Measurements from ENCODE around the gene PTPRR.

- TF ChIP-seq, protein P1, sequence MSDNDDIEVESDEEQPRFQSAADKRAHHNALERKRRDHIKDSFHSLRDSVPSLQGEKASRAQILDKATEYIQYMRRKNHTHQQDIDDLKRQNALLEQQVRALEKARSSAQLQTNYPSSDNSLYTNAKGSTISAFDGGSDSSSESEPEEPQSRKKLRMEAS (IDR thresholded peaks at IDR 0.05), result no peak
- TF ChIP-seq, protein P2, sequence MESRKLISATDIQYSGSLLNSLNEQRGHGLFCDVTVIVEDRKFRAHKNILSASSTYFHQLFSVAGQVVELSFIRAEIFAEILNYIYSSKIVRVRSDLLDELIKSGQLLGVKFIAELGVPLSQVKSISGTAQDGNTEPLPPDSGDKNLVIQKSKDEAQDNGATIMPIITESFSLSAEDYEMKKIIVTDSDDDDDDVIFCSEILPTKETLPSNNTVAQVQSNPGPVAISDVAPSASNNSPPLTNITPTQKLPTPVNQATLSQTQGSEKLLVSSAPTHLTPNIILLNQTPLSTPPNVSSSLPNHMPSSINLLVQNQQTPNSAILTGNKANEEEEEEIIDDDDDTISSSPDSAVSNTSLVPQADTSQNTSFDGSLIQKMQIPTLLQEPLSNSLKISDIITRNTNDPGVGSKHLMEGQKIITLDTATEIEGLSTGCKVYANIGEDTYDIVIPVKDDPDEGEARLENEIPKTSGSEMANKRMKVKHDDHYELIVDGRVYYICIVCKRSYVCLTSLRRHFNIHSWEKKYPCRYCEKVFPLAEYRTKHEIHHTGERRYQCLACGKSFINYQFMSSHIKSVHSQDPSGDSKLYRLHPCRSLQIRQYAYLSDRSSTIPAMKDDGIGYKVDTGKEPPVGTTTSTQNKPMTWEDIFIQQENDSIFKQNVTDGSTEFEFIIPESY (IDR thresholded peaks at IDR 0.05), result no peak
- TF ChIP-seq, protein P3, sequence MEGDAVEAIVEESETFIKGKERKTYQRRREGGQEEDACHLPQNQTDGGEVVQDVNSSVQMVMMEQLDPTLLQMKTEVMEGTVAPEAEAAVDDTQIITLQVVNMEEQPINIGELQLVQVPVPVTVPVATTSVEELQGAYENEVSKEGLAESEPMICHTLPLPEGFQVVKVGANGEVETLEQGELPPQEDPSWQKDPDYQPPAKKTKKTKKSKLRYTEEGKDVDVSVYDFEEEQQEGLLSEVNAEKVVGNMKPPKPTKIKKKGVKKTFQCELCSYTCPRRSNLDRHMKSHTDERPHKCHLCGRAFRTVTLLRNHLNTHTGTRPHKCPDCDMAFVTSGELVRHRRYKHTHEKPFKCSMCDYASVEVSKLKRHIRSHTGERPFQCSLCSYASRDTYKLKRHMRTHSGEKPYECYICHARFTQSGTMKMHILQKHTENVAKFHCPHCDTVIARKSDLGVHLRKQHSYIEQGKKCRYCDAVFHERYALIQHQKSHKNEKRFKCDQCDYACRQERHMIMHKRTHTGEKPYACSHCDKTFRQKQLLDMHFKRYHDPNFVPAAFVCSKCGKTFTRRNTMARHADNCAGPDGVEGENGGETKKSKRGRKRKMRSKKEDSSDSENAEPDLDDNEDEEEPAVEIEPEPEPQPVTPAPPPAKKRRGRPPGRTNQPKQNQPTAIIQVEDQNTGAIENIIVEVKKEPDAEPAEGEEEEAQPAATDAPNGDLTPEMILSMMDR (IDR thresholded peaks at IDR 0.05; ENCODE audit: low read depth, low read length, missing input control), result no peak
Measured at GRCh38 chr12:70762000-70762399, 158.5 kb downstream of the PTPRR start.

Measured in liver (tissue), 2 donors.